Coronary artery (tissue), 2 donors: ENCODE data around the gene FBLN1.

Experiments used
- DNase-seq: peaks from one replicate; pipeline ENCODE4 v3.0.0-alpha.2; 2017; ENCODE audit warnings: low spot score
- H3K27ac ChIP-seq, 2 donors: fragments of 200-600 bp; sonication (generic); one replicate each; pipeline ENCODE4 v1.5.1; 2016 to 2019
- H3K4me3 ChIP-seq: fragments of 200-600 bp; sonication (generic); 2 replicates; pipeline ENCODE4 v1.5.1; 2016; ENCODE audit warnings: mild to moderate bottlenecking, moderate library complexity
- TF ChIP-seq, protein P1 (sequence below): fragments of 200-600 bp; sonication (generic); IDR thresholded peaks from one replicate; pipeline ENCODE4 v1.5.1; 2019; ENCODE audit warnings: antibody characterized with exemption

FBLN1 gene

DNA sequence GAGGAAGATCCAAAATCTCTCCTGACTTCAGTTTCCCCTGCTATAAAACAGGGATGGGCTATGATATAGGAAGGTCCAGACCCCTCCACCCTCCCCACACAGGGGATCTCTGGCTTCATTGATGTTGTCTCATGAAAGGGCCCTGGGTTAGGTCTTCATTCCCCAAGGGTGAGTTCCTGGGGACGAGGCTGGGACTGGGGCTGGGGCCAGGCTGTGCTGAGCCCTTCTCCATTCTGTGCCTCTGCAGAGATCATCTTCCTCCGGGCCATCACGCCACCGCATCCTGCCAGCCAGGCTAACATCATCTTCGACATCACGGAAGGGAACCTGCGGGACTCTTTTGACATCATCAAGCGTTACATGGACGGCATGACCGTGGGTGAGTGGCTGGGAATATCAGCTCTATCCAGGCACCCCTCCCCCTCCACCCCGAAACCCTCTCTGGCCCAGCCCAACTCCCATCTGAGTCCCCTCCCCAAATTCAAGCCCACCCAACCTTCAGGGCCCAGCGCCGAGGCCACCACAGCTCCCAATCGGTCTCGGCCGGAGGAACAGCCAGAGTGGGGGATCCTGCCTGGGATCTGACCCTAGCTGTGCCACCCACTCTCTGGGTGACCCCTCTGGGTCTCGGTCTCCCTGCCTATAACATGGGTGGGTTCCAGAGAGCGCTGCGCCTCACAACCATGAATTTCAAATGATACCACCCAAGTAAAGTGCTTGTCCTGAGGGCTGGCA lies 74.2 kb downstream of the FBLN1 start:
- TF ChIP-seq, protein P1, sequence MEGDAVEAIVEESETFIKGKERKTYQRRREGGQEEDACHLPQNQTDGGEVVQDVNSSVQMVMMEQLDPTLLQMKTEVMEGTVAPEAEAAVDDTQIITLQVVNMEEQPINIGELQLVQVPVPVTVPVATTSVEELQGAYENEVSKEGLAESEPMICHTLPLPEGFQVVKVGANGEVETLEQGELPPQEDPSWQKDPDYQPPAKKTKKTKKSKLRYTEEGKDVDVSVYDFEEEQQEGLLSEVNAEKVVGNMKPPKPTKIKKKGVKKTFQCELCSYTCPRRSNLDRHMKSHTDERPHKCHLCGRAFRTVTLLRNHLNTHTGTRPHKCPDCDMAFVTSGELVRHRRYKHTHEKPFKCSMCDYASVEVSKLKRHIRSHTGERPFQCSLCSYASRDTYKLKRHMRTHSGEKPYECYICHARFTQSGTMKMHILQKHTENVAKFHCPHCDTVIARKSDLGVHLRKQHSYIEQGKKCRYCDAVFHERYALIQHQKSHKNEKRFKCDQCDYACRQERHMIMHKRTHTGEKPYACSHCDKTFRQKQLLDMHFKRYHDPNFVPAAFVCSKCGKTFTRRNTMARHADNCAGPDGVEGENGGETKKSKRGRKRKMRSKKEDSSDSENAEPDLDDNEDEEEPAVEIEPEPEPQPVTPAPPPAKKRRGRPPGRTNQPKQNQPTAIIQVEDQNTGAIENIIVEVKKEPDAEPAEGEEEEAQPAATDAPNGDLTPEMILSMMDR = no peak
- Histone ChIP-seq H3K27ac (no peak overlapping the region), H3K4me3 (no peak overlapping the region)
- no peak for DNase-seq

DNA sequence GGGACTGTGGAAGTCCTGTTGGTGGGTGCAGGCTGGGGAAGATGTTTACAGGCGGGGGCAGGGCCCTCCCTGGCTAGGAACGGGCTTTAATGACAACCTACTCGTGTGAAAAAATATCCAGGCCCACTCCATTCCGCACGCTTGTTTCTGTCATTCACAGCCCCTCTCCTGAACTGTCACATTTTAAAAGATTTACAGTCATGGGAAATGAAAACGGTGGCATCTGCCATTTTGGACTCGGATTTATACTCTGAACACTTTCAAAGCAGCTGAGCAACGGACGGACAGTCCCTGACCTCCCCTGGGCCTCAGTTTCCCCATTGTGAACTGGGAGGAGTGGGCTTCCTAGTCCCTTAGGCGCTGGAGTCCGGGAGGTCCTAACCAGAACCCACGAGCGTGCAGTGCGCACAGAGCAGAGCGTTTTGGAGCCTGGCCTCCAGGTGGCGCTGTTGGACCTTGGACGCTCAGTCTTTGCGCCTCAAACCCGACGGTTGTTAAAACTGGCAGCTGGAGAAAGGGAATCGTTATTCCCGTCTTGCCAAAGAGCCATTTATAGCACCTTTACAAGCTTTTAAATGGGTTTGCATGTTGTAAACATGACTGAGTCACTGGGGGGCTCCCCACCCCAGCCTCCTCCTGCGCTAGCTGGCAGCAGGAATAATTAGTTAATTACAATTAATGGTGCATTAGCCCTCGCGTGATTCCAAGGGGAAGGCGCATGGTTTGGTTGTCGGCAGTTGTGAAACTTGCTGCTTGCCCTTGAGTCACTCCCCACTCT lies 75.3 kb downstream of the FBLN1 start:
- TF ChIP-seq, protein P1 = peak; percentile 82

DNA sequence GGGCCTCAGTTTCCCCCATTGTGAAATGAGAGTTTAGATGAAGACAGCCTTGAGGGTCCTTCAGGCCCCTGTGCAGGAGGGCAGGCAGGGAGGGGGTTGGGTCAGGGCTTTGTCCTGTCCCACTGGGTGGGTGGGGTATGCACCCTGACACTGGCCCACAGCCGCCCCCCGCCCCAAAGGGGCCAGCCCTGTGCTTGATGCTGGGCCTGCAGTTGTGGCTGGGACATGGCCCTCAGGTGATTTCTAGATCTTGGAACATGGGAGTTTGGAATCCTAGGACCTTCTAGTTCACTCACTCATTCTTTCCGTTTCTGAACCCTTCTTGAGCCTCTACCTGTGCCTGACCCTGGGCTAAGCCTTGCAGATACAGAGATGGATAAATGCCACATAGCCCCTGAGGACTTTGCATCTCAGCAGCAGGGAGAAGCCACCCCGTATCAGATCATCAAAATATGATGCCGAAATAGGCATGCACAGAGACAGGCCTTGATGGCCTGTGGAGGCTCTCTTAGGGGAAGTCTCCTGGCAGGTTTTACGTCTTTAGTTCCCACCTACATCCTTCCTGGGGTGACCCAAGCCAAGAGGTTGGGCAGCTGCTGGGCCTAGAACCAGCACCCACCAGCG lies 76.0 kb downstream of the FBLN1 start:
- no peak for DNase-seq
- TF ChIP-seq, protein P1 = no peak
- peak overlapping the region in 1 of 2 donors; percentile 0 for H3K27ac ChIP-seq
- H3K4me3 ChIP-seq = no peak overlapping the region

More for the DNA sequence above, 75.3 kb downstream of the FBLN1 start:
- no peak for DNase-seq
- H3K27ac ChIP-seq = peak overlapping the region in 1 of 2 donors; percentile 0
- no peak overlapping the region for H3K4me3 ChIP-seq

DNA sequence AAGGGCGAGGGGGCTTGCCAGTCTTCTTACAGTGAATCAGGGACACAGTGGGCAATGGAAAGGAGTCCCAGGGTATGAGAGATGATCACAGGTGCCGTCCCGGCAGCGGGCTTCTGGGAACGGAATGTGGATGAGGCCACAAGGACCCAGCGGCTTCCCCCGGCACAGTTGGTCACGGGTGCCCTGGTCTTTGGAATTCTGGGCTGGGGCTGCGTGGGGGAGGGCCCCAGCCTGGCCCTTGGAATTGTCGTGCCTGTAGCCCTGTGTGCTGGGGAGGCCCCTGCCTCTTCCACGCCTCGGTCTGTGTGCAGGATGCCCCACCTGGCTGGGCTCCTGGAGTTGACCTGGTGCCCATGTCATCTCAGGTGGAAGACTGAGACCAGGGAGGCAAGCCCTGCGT lies 76.6 kb downstream of the FBLN1 start:
- TF ChIP-seq, protein P1 = no peak
- Histone ChIP-seq H3K4me3 (no peak overlapping the region), H3K27ac (no peak overlapping the region)
- no peak for DNase-seq

- DNase-seq = no peak
- Histone ChIP-seq H3K4me3 (no peak overlapping the region), H3K27ac (no peak overlapping the region)
- TF ChIP-seq, protein P1 = no peak
Observed at GRCh38 chr22:45579806-45580725, 77.4 kb downstream of the FBLN1 start.

DNA sequence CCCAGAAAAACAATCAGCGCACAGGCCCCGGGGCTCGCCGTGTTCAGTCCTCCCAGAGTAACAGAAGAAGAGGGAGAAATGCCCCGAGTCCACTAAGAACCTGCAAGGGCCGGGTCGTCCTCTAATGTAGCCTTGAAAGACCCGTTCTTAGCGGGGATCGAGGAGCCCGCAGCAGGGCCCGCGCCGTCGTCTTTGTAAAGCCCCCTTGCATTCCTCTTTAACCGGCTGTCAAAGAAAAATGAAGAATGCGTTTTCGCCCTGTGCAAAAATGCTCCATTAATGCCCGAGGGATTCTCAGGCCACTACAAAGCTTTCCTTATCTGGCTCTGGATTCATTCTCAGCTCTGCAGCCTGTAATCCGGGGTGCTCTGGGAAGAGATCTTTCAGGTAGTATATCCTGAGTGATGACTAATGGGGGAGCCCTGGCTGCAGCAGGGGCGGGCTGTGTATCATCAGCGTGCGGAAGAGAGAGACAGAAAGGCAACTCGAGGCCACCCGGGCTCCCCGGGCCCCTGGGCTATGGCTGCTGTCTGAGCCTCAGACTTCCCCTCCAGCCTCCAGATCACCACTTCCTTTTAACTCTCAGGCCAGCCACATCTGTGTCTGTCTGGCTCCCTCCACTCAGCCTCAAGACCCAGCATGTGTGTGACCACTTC lies 78.2 kb downstream of the FBLN1 start:
- no peak overlapping the region for H3K4me3 ChIP-seq
- no peak for DNase-seq
- TF ChIP-seq, protein P1 = no peak

More for the DNA sequence above, 78.2 kb downstream of the FBLN1 start:
- no peak overlapping the region for H3K27ac ChIP-seq
